ENCODE measurements around the gene GID8. TPM values are rescaled to one million over a fixed set of nuclear protein-coding genes. Genes with fewer than 3 reads are reported as not detected.

GID8 gene
- total and polyA plus RNA-seq, 2 experiments from 2014 or later: 41.8 to 106 TPM

- TF ChIP-seq ZNF462 (CRISPR knock-in tag; IDR thresholded peaks at IDR 0.05): no peak
- TF ChIP-seq CTCF (conservative IDR thresholded peaks at IDR 0.05; ENCODE audit: low read depth in 2 of 2): no peak
- TF ChIP-seq EZH2 (IDR thresholded peaks at IDR 0.05; ENCODE audit: low read depth, unreplicated experiment): no peak
- TF ChIP-seq ZNF114 (CRISPR knock-in tag; IDR thresholded peaks at IDR 0.05): no peak
- TF ChIP-seq ETS1 (IDR thresholded peaks at IDR 0.05): no peak
- no peak for TF ChIP-seq CREB1 (CRISPR knock-in tag; IDR thresholded peaks at IDR 0.05; ENCODE audit: low read depth)
These were observed 47.5 kb downstream of the GID8 start (continued) for GRCh38 chr20:62985444-62985778.

- no peak overlapping the region for H2AFZ ChIP-seq
- H3K27me3 ChIP-seq (ENCODE audit: insufficient read depth): no peaks in the 10 kb centered on the region
- peaks cover 33% of the 10 kb centered on the region for H3K4me1 Mint-ChIP-seq
- no peaks in the 10 kb centered on the region for H3K79me2 ChIP-seq (replicated peaks; ENCODE audit: insufficient read depth)
- no peaks in the 10 kb centered on the region for H3K9me2 ChIP-seq (ENCODE audit: insufficient read depth)
- H3K4me3 ChIP-seq: no peak overlapping the region
- peaks cover 15% of the 10 kb centered on the region for H3K27me3 Mint-ChIP-seq (ENCODE audit: insufficient read depth, low read depth, poor library complexity)
- no peak overlapping the region for H3K27ac ChIP-seq (ENCODE audit: low read depth)
- no peak for ATAC-seq
- H3K4me1 ChIP-seq (ENCODE audit: insufficient read depth): peaks cover 14% of the 10 kb centered on the region
- no peak for DNase-seq (ENCODE audit: low spot score)
- no peak overlapping the region for H3K4me3 Mint-ChIP-seq
- no peaks in the 10 kb centered on the region for H3K36me3 ChIP-seq (ENCODE audit: insufficient read depth)
- H4K20me1 ChIP-seq (replicated peaks; ENCODE audit: insufficient read depth): no peaks in the 10 kb centered on the region
- no peaks in the 10 kb centered on the region for H3K36me3 Mint-ChIP-seq (ENCODE audit: low read depth)
- 0 out of 2 replicates have a peak, but pooled peaks cover 2% of the 10 kb centered on the region for H3F3A ChIP-seq (replicated peaks; ENCODE audit: low read depth)
- H3K9me3 Mint-ChIP-seq: no peaks in the 10 kb centered on the region
- H3K4me2 ChIP-seq: no peak overlapping the region
- TF ChIP-seq ETS1 (IDR thresholded peaks at IDR 0.05): no peak
- no peak for TF ChIP-seq CREB1 (CRISPR knock-in tag; IDR thresholded peaks at IDR 0.05; ENCODE audit: low read depth)
- TF ChIP-seq POLR2AphosphoS5 (IDR thresholded peaks at IDR 0.05; ENCODE audit: low read depth): no peak
- no peak overlapping the region for H3K27ac Mint-ChIP-seq
These were observed 48.4 kb downstream of the GID8 start for GRCh38 chr20:62986257-62986800.

Measured in GM23338 (cell line).